ENCODE results near the gene ADAP1.

GRCh38 chr7:891805-892204, 62.7 kb downstream of the ADAP1 start:
- TF ChIP-seq CTCF (IDR thresholded peaks at IDR 0.05) (no peak), POLR2A (IDR thresholded peaks at IDR 0.05) (no peak), POLR2AphosphoS5 (IDR thresholded peaks at IDR 0.05) (no peak)

Data from sigmoid colon (tissue), 4 donors.